ENCODE measurements around the gene BEST3.
A peak's percentile ranks its signal among the peaks of the same experiment; 100 is the strongest.

BEST3 gene

GRCh38 chr12:69694123-69694522 lies 5.0 kb downstream of the BEST3 start:
- DNase-seq (ENCODE audit: low read depth): no peak

GRCh38 chr12:69689638-69690037 lies 9.5 kb downstream of the BEST3 start:
- DNase-seq (ENCODE audit: low read depth): no peak
- H3K4me3 ChIP-seq (ENCODE audit: low read depth, low read length): no peak overlapping the region
- TF ChIP-seq MYC (IDR thresholded peaks at IDR 0.05; ENCODE audit: low read depth, low read length) (no peak), CTCF (IDR thresholded peaks at IDR 0.05; ENCODE audit: low read depth, low read length) (no peak), POLR2A (IDR thresholded peaks at IDR 0.05; ENCODE audit: extremely low read depth, insufficient read length) (no peak), MAX (IDR thresholded peaks at IDR 0.05; ENCODE audit: low read depth, low read length) (no peak)

More at GRCh38 chr12:69694123-69694522, 5.0 kb downstream of the BEST3 start:
- H3K4me3 ChIP-seq (ENCODE audit: low read depth, low read length): no peak overlapping the region
- TF ChIP-seq MAX (IDR thresholded peaks at IDR 0.05; ENCODE audit: low read depth, low read length) (no peak), POLR2A (IDR thresholded peaks at IDR 0.05; ENCODE audit: extremely low read depth, insufficient read length) (no peak)

- TF ChIP-seq MAX (IDR thresholded peaks at IDR 0.05; ENCODE audit: low read depth, low read length) (peak; percentile 56; the same call in 1 of the 2 replicates), CTCF (IDR thresholded peaks at IDR 0.05; ENCODE audit: low read depth, low read length) (no peak), POLR2A (IDR thresholded peaks at IDR 0.05; ENCODE audit: extremely low read depth, insufficient read length) (no peak), MYC (IDR thresholded peaks at IDR 0.05; ENCODE audit: low read depth, low read length) (peak; percentile 57; the same call in 1 of the 2 replicates)
- H3K4me3 ChIP-seq (ENCODE audit: low read depth, low read length): no peak overlapping the region
- DNase-seq (ENCODE audit: low read depth): peak; percentile 84
Observed at GRCh38 chr12:69688471-69689427, 10.4 kb downstream of the BEST3 start.

- H3K4me3 ChIP-seq (ENCODE audit: low read depth, low read length): no peak overlapping the region
- TF ChIP-seq MAX (IDR thresholded peaks at IDR 0.05; ENCODE audit: low read depth, low read length) (no peak), POLR2A (IDR thresholded peaks at IDR 0.05; ENCODE audit: extremely low read depth, insufficient read length) (no peak), MYC (IDR thresholded peaks at IDR 0.05; ENCODE audit: low read depth, low read length) (no peak), CTCF (IDR thresholded peaks at IDR 0.05; ENCODE audit: low read depth, low read length) (no peak)
- DNase-seq (ENCODE audit: low read depth): no peak
Observed at GRCh38 chr12:69688021-69688420, 11.1 kb downstream of the BEST3 start.

GRCh38 chr12:69687390-69687789 lies 11.7 kb downstream of the BEST3 start:
- H3K4me3 ChIP-seq (ENCODE audit: low read depth, low read length): no peak overlapping the region
- no peak for DNase-seq (ENCODE audit: low read depth)
- TF ChIP-seq CTCF (IDR thresholded peaks at IDR 0.05; ENCODE audit: low read depth, low read length): no peak
- TF ChIP-seq POLR2A (IDR thresholded peaks at IDR 0.05; ENCODE audit: extremely low read depth, insufficient read length): no peak
- no peak for TF ChIP-seq MYC (IDR thresholded peaks at IDR 0.05; ENCODE audit: low read depth, low read length)
- TF ChIP-seq MAX (IDR thresholded peaks at IDR 0.05; ENCODE audit: low read depth, low read length): no peak

- DNase-seq (ENCODE audit: low read depth): no peak
- TF ChIP-seq POLR2A (IDR thresholded peaks at IDR 0.05; ENCODE audit: extremely low read depth, insufficient read length) (no peak), MAX (IDR thresholded peaks at IDR 0.05; ENCODE audit: low read depth, low read length) (no peak), CTCF (IDR thresholded peaks at IDR 0.05; ENCODE audit: low read depth, low read length) (no peak), MYC (IDR thresholded peaks at IDR 0.05; ENCODE audit: low read depth, low read length) (no peak)
- no peak overlapping the region for H3K4me3 ChIP-seq (ENCODE audit: low read depth, low read length)
Observed at GRCh38 chr12:69686731-69687130, 12.4 kb downstream of the BEST3 start.
